GM10266 (cell line): ENCODE results near the gene SLC9A5.

ENCODE experiments used
- DNase-seq: peaks from one replicate; pipeline ENCODE4 v3.0.0; 2012; ENCODE audit errors: extremely low spot score
- TF ChIP-seq, protein P1 (sequence below): IDR thresholded peaks from 2 replicates; pipeline ENCODE4 v1.5.1; 2012; ENCODE audit warnings: mild to moderate bottlenecking, low read depth; ENCODE audit not compliant: control insufficient read depth, insufficient read depth; ENCODE audit errors: missing control alignments

The SLC9A5 gene

DNA sequence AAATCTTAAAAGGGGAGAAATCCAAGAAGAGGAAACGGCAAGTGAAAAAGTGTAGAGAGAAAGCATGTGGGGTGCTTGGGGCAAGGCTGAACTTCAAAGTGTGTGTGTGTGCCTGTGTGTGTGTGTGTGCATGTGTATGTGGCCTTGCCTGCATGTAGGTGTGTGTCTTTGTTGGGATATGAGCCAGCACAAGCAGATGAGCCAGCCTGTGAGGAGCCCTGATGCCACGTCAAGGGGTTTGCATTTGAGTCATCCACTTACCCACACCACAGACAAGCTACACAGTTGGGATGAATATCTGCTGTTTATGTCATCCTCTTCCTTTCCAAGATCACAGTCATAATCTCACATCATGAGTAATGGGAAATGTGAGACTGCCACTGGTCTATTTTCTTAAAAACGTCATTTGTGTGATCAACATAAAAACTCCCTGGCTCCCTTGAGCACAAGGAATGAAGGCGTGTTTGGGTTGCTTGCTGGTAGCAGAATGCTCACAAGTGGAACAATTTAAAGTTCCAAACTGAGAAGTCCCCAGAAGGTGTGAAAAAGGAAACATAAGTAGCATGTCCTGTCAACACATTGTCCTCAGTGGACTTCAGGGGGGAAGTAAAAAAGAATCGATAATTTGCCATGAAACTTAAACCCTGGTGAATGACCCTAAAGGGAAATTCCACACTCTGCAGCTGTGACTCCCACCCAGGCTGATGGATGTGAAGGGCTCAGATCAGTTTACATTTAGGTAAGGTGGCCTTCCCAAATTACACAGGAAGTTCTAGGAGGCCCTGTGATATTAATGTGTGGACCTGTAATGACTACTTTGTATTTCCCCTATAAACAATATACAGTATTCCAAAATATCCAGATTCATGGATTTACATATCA lies 63.1 kb downstream of the SLC9A5 start:
- DNase-seq: peak; percentile 78
- TF ChIP-seq, protein P1, sequence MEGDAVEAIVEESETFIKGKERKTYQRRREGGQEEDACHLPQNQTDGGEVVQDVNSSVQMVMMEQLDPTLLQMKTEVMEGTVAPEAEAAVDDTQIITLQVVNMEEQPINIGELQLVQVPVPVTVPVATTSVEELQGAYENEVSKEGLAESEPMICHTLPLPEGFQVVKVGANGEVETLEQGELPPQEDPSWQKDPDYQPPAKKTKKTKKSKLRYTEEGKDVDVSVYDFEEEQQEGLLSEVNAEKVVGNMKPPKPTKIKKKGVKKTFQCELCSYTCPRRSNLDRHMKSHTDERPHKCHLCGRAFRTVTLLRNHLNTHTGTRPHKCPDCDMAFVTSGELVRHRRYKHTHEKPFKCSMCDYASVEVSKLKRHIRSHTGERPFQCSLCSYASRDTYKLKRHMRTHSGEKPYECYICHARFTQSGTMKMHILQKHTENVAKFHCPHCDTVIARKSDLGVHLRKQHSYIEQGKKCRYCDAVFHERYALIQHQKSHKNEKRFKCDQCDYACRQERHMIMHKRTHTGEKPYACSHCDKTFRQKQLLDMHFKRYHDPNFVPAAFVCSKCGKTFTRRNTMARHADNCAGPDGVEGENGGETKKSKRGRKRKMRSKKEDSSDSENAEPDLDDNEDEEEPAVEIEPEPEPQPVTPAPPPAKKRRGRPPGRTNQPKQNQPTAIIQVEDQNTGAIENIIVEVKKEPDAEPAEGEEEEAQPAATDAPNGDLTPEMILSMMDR: no peak

DNA sequence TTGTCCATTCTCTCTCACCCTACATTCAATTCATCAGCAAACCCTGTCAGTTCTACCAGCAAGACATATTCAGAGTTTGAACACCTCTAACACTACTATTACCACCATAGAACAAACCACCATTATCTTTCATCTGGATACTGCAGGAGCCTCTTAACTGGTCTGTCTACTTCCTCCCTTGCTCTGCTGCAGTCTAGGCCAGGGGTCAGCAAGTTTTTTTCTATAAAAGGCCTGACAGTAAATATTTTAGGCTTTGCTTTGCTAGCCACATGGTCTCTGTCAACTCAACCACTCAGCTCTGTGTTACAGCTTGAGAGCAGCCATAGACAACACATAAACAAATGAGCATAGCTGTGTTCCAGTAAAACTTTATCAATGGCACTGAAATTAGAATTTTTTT lies 63.9 kb downstream of the SLC9A5 start:
- no peak for DNase-seq
- TF ChIP-seq, protein P1: no peak

DNA sequence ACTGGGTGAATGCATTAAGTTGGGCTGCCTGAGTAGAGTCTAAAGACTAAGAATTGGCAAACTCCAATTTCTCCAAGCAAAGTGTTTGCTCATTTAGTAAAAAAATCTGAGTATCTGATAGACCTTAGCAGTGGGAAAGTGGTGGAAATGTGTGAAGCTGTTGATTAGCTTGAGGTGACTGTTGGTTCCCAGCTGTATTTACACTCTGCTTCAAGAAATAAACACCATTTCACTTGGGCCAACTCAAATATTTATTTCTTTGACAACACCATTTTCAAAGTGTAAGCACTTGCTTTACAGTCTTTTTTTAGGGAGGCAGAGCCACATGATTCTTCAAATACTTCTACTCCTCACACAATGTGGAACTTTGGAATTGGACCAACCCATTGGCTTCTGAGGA lies 69.1 kb downstream of the SLC9A5 start:
- DNase-seq: no peak
- TF ChIP-seq, protein P1: no peak
